IPS-15b (cell line): ENCODE results near the gene OXA1L.

ENCODE experiments used
- H3K27me3 ChIP-seq: one replicate; pipeline ENCODE4 v1.6.1; 2013; ENCODE audit warnings: low read length; ENCODE audit not compliant: control insufficient read depth, insufficient read depth
- H3K36me3 ChIP-seq: one replicate; pipeline ENCODE4 v1.6.1; 2013; ENCODE audit warnings: low read length; ENCODE audit not compliant: control insufficient read depth, insufficient read depth
- H3K4me1 ChIP-seq: one replicate; pipeline ENCODE4 v1.6.1; 2013; ENCODE audit warnings: mild to moderate bottlenecking, low read length; ENCODE audit not compliant: control insufficient read depth, insufficient read depth
- H3K4me3 ChIP-seq: one replicate; pipeline ENCODE4 v1.5.1; 2013; ENCODE audit warnings: low read depth, low read length
- H3K9ac ChIP-seq: one replicate; pipeline ENCODE4 v1.6.1; 2013; ENCODE audit warnings: low read depth, mild to moderate bottlenecking, low read length
- H3K9me3 ChIP-seq: one replicate; pipeline ENCODE4 v1.6.1; 2013; ENCODE audit warnings: mild to moderate bottlenecking, low read length; ENCODE audit not compliant: control insufficient read depth, insufficient read depth

Gene OXA1L

GRCh38 chr14:22819151-22819988 lies 52.9 kb downstream of the OXA1L start:
- peak overlapping the region; percentile 38 for H3K4me3 ChIP-seq
- peak overlapping the region; percentile 9 for H3K9ac ChIP-seq
- H3K4me1 ChIP-seq = peaks cover 28% of the 10 kb centered on the region
- H3K27me3 ChIP-seq = peaks cover 2% of the 10 kb centered on the region
- H3K9me3 ChIP-seq = no peaks in the 10 kb centered on the region
- no peaks in the 10 kb centered on the region for H3K36me3 ChIP-seq

DNA sequence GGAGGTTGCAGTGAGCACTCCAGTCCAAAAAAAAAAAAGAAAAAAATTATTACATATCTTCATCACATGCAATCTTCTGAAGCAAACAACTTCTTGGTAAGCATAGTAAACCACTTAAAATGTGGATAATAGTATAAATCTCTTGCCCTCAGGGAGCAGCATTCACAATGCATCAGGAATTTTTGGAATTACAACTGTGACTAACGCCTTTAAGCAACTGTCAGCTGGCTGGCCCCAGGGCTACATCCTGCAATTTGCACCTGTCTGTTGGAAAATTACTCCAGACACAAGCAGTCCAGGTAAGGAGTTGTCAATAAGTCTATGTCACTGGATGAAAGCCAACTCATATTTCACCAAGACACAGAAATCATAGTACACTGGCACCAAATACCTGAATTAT lies 54.2 kb downstream of the OXA1L start:
- peaks cover 2% of the 10 kb centered on the region for H3K27me3 ChIP-seq
- H3K36me3 ChIP-seq = no peaks in the 10 kb centered on the region
- H3K9ac ChIP-seq = no peak overlapping the region
- no peak overlapping the region for H3K4me3 ChIP-seq
- H3K9me3 ChIP-seq = no peaks in the 10 kb centered on the region
- peaks cover 21% of the 10 kb centered on the region for H3K4me1 ChIP-seq

GRCh38 chr14:22821193-22822015 lies 54.9 kb downstream of the OXA1L start:
- peak overlapping the region; percentile 88 for H3K4me3 ChIP-seq
- H3K9ac ChIP-seq = no peak overlapping the region
- H3K27me3 ChIP-seq = peaks cover 2% of the 10 kb centered on the region
- no peaks in the 10 kb centered on the region for H3K36me3 ChIP-seq
- peaks cover 20% of the 10 kb centered on the region for H3K4me1 ChIP-seq
- no peaks in the 10 kb centered on the region for H3K9me3 ChIP-seq

DNA sequence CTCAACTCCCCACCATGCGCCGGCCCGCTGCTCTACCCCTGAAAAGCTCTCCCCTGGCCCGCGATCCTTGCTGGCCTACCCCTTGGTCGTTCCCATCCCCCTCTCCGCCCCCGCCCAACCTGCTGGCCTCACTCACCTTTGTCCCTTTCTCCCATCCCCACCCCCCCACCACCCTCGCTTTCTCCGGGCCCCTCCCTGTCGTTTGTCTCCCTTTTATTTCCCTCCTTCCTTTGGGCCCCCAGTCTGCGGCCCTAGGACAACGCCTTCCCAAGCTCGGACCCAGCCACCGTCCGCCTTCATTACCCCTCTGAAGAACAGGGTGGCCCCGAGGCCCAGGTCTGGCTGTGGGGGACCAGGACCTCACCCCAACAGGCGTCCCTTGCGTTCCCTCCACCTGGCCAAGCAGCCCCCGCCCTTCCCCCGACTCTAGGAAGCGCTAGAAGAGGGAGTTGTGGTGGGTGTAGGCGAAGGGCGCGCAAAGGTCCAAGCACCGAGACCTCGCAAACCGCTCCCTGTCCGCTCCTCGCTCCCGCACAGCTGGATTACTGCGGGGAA lies 55.6 kb downstream of the OXA1L start:
- H3K9ac ChIP-seq = peak overlapping the region; percentile 93
- peaks cover 20% of the 10 kb centered on the region for H3K4me1 ChIP-seq
- H3K27me3 ChIP-seq = peaks cover 2% of the 10 kb centered on the region
- no peaks in the 10 kb centered on the region for H3K9me3 ChIP-seq
- peak overlapping the region; percentile 88 for H3K4me3 ChIP-seq
- H3K36me3 ChIP-seq = no peaks in the 10 kb centered on the region
